GM06990 (cell line): Measurements from ENCODE around the gene FBXO42.
"Not testable (repeated sequence)": the region's sequence is repeated elsewhere in the genome, so short reads cannot be mapped to it uniquely, and the experiment has no call there.

Experiments used
- DNase-seq: peaks from one replicate; pipeline ENCODE4 v3.0.0-alpha.2; 2011; ENCODE audit not compliant: insufficient read length; ENCODE audit errors: extremely low read depth
- H3K27me3 ChIP-seq: replicated peaks from 2 replicates; pipeline ENCODE4 v1.6.0; 2011; ENCODE audit warnings: low read length; ENCODE audit not compliant: control insufficient read depth, insufficient read depth
- H3K36me3 ChIP-seq: 2 replicates; pipeline ENCODE4 v1.5.1; 2011; ENCODE audit warnings: low read length; ENCODE audit not compliant: control insufficient read depth, insufficient read depth
- H3K4me3 ChIP-seq: replicated peaks from 2 replicates; pipeline ENCODE4 v1.5.1; 2011; ENCODE audit warnings: low read depth, mild to moderate bottlenecking, control low read depth, low read length
- TF ChIP-seq, protein P1 (sequence below): IDR thresholded peaks from 2 replicates; pipeline ENCODE4 v1.5.1; 2011; ENCODE audit warnings: low read length, control low read depth, mild to moderate bottlenecking, inconsistent platforms; ENCODE audit not compliant: insufficient read depth, poor library complexity, severe bottlenecking

Gene FBXO42

GRCh38 chr1:16248603-16249516 is 103.4 kb downstream of the FBXO42 start:
- Histone ChIP-seq H3K4me3 (no peak overlapping the region), H3K36me3 (peaks cover 16% of the 10 kb centered on the region)

GRCh38 chr1:16248007-16248436 is 104.3 kb downstream of the FBXO42 start:
- peaks cover 14% of the 10 kb centered on the region for H3K36me3 ChIP-seq

More at GRCh38 chr1:16248603-16249516, 103.4 kb downstream of the FBXO42 start:
- H3K27me3 ChIP-seq: no peaks in the 10 kb centered on the region
- TF ChIP-seq, protein P1, sequence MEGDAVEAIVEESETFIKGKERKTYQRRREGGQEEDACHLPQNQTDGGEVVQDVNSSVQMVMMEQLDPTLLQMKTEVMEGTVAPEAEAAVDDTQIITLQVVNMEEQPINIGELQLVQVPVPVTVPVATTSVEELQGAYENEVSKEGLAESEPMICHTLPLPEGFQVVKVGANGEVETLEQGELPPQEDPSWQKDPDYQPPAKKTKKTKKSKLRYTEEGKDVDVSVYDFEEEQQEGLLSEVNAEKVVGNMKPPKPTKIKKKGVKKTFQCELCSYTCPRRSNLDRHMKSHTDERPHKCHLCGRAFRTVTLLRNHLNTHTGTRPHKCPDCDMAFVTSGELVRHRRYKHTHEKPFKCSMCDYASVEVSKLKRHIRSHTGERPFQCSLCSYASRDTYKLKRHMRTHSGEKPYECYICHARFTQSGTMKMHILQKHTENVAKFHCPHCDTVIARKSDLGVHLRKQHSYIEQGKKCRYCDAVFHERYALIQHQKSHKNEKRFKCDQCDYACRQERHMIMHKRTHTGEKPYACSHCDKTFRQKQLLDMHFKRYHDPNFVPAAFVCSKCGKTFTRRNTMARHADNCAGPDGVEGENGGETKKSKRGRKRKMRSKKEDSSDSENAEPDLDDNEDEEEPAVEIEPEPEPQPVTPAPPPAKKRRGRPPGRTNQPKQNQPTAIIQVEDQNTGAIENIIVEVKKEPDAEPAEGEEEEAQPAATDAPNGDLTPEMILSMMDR: no peak
- no peak for DNase-seq

GRCh38 chr1:16247441-16247840 is 104.8 kb downstream of the FBXO42 start:
- H3K4me3 ChIP-seq: no peak overlapping the region
- no peak for DNase-seq
- TF ChIP-seq, protein P1: no peak
- H3K36me3 ChIP-seq: peaks cover 14% of the 10 kb centered on the region
- H3K27me3 ChIP-seq: no peaks in the 10 kb centered on the region

More at GRCh38 chr1:16248007-16248436, 104.3 kb downstream of the FBXO42 start:
- Histone ChIP-seq H3K4me3 (no peak overlapping the region), H3K27me3 (no peaks in the 10 kb centered on the region)
- DNase-seq: no peak
- TF ChIP-seq, protein P1: no peak

DNA sequence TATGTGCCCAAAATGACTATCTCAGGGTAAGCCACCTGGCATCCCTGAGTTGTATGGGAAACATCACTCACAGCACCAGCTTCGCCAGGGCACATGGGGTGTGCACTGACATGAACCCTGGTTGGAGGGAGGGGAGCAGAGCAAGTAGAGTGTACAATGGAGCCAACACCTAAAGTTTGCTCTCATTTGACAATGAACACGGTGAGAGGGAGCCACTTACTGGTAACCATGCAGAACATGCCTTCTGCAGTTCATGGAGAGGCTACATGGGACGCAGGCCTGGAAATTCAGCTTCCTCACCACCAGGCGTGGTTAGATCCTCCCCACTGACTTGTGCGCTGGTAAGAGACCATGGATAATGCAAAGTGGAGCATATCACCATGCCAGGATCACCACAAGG is 105.3 kb downstream of the FBXO42 start:
- H3K36me3 ChIP-seq: peaks cover 14% of the 10 kb centered on the region
- no peak for DNase-seq
- H3K27me3 ChIP-seq: no peaks in the 10 kb centered on the region
- TF ChIP-seq, protein P1: no peak
- no peak overlapping the region for H3K4me3 ChIP-seq

- DNase-seq: not testable (repeated sequence)
Measured at GRCh38 chr1:16246239-16246638, 106.0 kb downstream of the FBXO42 start.

GRCh38 chr1:16245476-16246196 is 106.6 kb downstream of the FBXO42 start:
- DNase-seq: no peak
- peaks cover 3% of the 10 kb centered on the region for H3K36me3 ChIP-seq
- TF ChIP-seq, protein P1: no peak
- no peaks in the 10 kb centered on the region for H3K27me3 ChIP-seq
- no peak overlapping the region for H3K4me3 ChIP-seq

More at GRCh38 chr1:16246239-16246638, 106.0 kb downstream of the FBXO42 start:
- H3K36me3 ChIP-seq, H3K27me3 ChIP-seq, H3K4me3 ChIP-seq: not testable (repeated sequence)
